H1 (cell line): Measurements from ENCODE around the gene C1orf185. TPM values are rescaled to one million over a fixed set of nuclear protein-coding genes. Genes with fewer than 3 reads are reported as not detected.

Experiments
- CTCF ChIA-PET: fragments of 300-600 bp; sonication (Branson Sonifier 250); formaldehyde crosslinking; loops from one replicate; lab custom pipeline; 2021; ENCODE audit not compliant: partially characterized antibody; lab: Charles Lee
- POLR2A ChIA-PET: fragments of 300-600 bp; sonication (Branson Sonifier 250); formaldehyde crosslinking; loops from one replicate; lab custom pipeline; 2021; ENCODE audit warnings: inconsistent platforms; ENCODE audit not compliant: partially characterized antibody; lab: Charles Lee
- DNase-seq, 2 experiments: peaks; one replicate each; pipeline versions ENCODE4 v3.0.0 to v3.0.0-alpha.2; 2010 to 2022; ENCODE audit warnings: low spot score in 2 of 2, low read depth in 1 of 2, mixed read lengths in 1 of 2
- FAIRE-seq: peaks from 2 replicates; lab custom pipeline; 2011; peaks lifted over from hg19 to GRCh38; lab: Jason Lieb, UNC
- H2AFZ ChIP-seq: 2 replicates; pipeline ENCODE4 v1.8.1; 2012; ENCODE audit warnings: low read length, inconsistent platforms
- H2AK5ac ChIP-seq: 2 replicates; pipeline ENCODE4 v1.6.1; 2013; ENCODE audit warnings: low read depth, low read length
- H2BK120ac ChIP-seq: replicated peaks from 2 replicates; pipeline ENCODE3; 2013; ENCODE audit warnings: low read depth, low read length, inconsistent platforms
- H2BK12ac ChIP-seq: 2 replicates; pipeline ENCODE4 v1.6.1; 2013; ENCODE audit warnings: low read depth, low read length
- H2BK15ac ChIP-seq: 2 replicates; pipeline ENCODE4 v1.6.1; 2013; ENCODE audit warnings: low read length
- H2BK20ac ChIP-seq: 2 replicates; pipeline ENCODE4 v1.6.1; 2013; ENCODE audit warnings: low read length
- H2BK5ac ChIP-seq: 2 replicates; pipeline ENCODE4 v1.6.1; 2013; ENCODE audit warnings: low read depth, low read length
- H3K14ac ChIP-seq: 2 replicates; pipeline ENCODE4 v1.6.1; 2013; ENCODE audit warnings: inconsistent platforms; ENCODE audit not compliant: insufficient read length
- H3K18ac ChIP-seq: 2 replicates; pipeline ENCODE4 v1.6.1; 2013; ENCODE audit warnings: low read length; ENCODE audit errors: extremely low read depth
- H3K23ac ChIP-seq: 2 replicates; pipeline ENCODE4 v1.6.1; 2013; ENCODE audit warnings: inconsistent platforms; ENCODE audit not compliant: insufficient read length
- H3K23me2 ChIP-seq: 2 replicates; pipeline ENCODE4 v1.6.1; 2013; ENCODE audit warnings: low read depth, low read length
- H3K27ac ChIP-seq: 2 replicates; pipeline ENCODE4 v1.6.1; 2011; ENCODE audit warnings: low read depth, low read length, inconsistent platforms
- H3K27me3 ChIP-seq, 4 experiments: replicated peaks in 1 of 4; 1 replicate in 1 of 4; 2 replicates in 3 of 4; pipeline versions ENCODE4 v1.6.1 to v1.8.1; 2011 to 2013; ENCODE audit warnings: low read length in 3 of 4, mild to moderate bottlenecking in 3 of 4, inconsistent platforms in 2 of 4, mixed read lengths in 2 of 4, moderate library complexity in 1 of 4; ENCODE audit not compliant: control insufficient read depth in 3 of 4, insufficient read depth in 3 of 4; ENCODE audit errors: extremely low read depth in 1 of 4
- H3K36me3 ChIP-seq, 4 experiments: 2 replicates each; pipeline versions ENCODE4 v1.6.1 to v1.8.1; 2011 to 2013; ENCODE audit warnings: mild to moderate bottlenecking in 4 of 4, low read length in 3 of 4, moderate library complexity in 2 of 4, control low read depth in 1 of 4, inconsistent platforms in 1 of 4; ENCODE audit not compliant: insufficient read depth in 4 of 4, control insufficient read depth in 2 of 4
- H3K4ac ChIP-seq: replicated peaks from 2 replicates; pipeline ENCODE3; 2013; ENCODE audit warnings: low read length, low read depth, mixed read lengths, inconsistent platforms; ENCODE audit not compliant: insufficient read length
- H3K4me1 ChIP-seq, 4 experiments: replicated peaks in 1 of 4; 1 replicate in 1 of 4; 2 replicates in 3 of 4; pipeline versions ENCODE4 v1.6.1 to v1.8.1; 2011 to 2013; ENCODE audit warnings: low read length in 3 of 4, inconsistent platforms in 2 of 4, mixed read lengths in 1 of 4; ENCODE audit not compliant: insufficient read depth in 4 of 4, control insufficient read depth in 3 of 4
- H3K4me2 ChIP-seq, 2 experiments: 2 replicates each; pipeline versions ENCODE4 v1.6.1 to v1.8.1; 2011 to 2013; ENCODE audit warnings: low read depth in 2 of 2, low read length in 2 of 2, control low read depth in 1 of 2, inconsistent platforms in 1 of 2, mild to moderate bottlenecking in 1 of 2; ENCODE audit not compliant: insufficient read depth in 1 of 2
- H3K4me3 ChIP-seq, 4 experiments: fragments of 200-600, 300-600 bp in 1 of 4; sonication (generic), shearing (Covaris generic), sonication (Bioruptor Twin) in 1 of 4; 2 replicates each; pipeline versions ENCODE4 v1.5.1 to v1.8.1; 2011 to 2016; ENCODE audit warnings: low read length in 4 of 4, low read depth in 3 of 4, control low read depth in 2 of 4, inconsistent platforms in 2 of 4, mild to moderate bottlenecking in 2 of 4, mixed read lengths in 1 of 4, moderate library complexity in 1 of 4; ENCODE audit not compliant: insufficient read depth in 2 of 4; ENCODE audit errors: extremely low read depth in 1 of 4
- H3K56ac ChIP-seq: replicated peaks from 2 replicates; pipeline ENCODE3; 2013; ENCODE audit warnings: low read depth, mild to moderate bottlenecking, mixed read lengths, low read length, inconsistent platforms; ENCODE audit not compliant: insufficient read length
- H3K79me1 ChIP-seq: 2 replicates; pipeline ENCODE4 v1.6.1; 2013; ENCODE audit warnings: low read depth, low read length, control low read depth
- H3K79me2 ChIP-seq, 2 experiments: 2 replicates each; pipeline versions ENCODE4 v1.6.1 to v1.8.1; 2012 to 2013; ENCODE audit warnings: low read length in 2 of 2, mild to moderate bottlenecking in 2 of 2, inconsistent platforms in 1 of 2; ENCODE audit not compliant: insufficient read depth in 2 of 2, control insufficient read depth in 1 of 2
- H3K9ac ChIP-seq, 4 experiments: replicated peaks in 1 of 4; 1 replicate in 1 of 4; 2 replicates in 3 of 4; pipeline versions ENCODE4 v1.6.1 to v1.8.1; 2011 to 2013; ENCODE audit warnings: low read depth in 3 of 4, low read length in 3 of 4, control low read depth in 2 of 4, mild to moderate bottlenecking in 2 of 4, moderate library complexity in 2 of 4, inconsistent platforms in 1 of 4; ENCODE audit errors: extremely low read depth in 1 of 4
- H3K9me3 ChIP-seq, 2 experiments: 2 replicates each; pipeline versions ENCODE4 v1.6.1 to v1.8.1; 2012 to 2013; ENCODE audit warnings: mild to moderate bottlenecking in 2 of 2, moderate library complexity in 2 of 2, control low read depth in 1 of 2, inconsistent platforms in 1 of 2, low read depth in 1 of 2, low read length in 1 of 2, mixed read lengths in 1 of 2; ENCODE audit not compliant: insufficient read depth in 2 of 2
- H4K20me1 ChIP-seq, 2 experiments: replicated peaks in 1 of 2; 2 replicates each; pipeline versions ENCODE3 to v1.8.1; 2011 to 2013; ENCODE audit warnings: inconsistent platforms in 2 of 2, low read length in 2 of 2, mild to moderate bottlenecking in 1 of 2; ENCODE audit not compliant: insufficient read depth in 2 of 2, control insufficient read depth in 1 of 2
- H4K5ac ChIP-seq: 2 replicates; pipeline ENCODE4 v1.6.1; 2013; ENCODE audit warnings: low read length, low read depth, mixed read lengths, inconsistent platforms; ENCODE audit not compliant: insufficient read length
- H4K8ac ChIP-seq: 2 replicates; pipeline ENCODE4 v1.8.0; 2013; ENCODE audit warnings: mild to moderate bottlenecking, moderate library complexity, low read length, inconsistent platforms; ENCODE audit not compliant: insufficient read depth; ENCODE audit errors: extremely low read depth
- H4K91ac ChIP-seq: replicated peaks from 2 replicates; pipeline ENCODE3; 2013; ENCODE audit warnings: low read length, mixed read lengths, inconsistent platforms; ENCODE audit not compliant: insufficient read length
- BRCA1 ChIP-seq: IDR thresholded peaks from 2 replicates; pipeline ENCODE4 v1.6.1; 2012; ENCODE audit warnings: low read depth, low read length, improper control_type of control experiment
- CTCF ChIP-seq, 3 experiments: IDR thresholded peaks; 1 replicate in 2 of 3; 2 replicates in 1 of 3; pipeline versions ENCODE4 v1.5.1 to v1.6.1; 2011; ENCODE audit warnings: low read length in 3 of 3, mild to moderate bottlenecking in 3 of 3, inconsistent platforms in 2 of 3, low read depth in 1 of 3, moderate library complexity in 1 of 3; ENCODE audit not compliant: insufficient read depth in 1 of 3; ENCODE audit errors: control extremely low read depth in 1 of 3
- RAD21 ChIP-seq, 2 experiments: IDR thresholded peaks in 1 of 2; conservative IDR thresholded peaks in 1 of 2; 2 replicates each; pipeline ENCODE4 v1.6.1; 2011; ENCODE audit warnings: low read depth in 2 of 2, low read length in 2 of 2, improper control_type of control experiment in 1 of 2, inconsistent platforms in 1 of 2, mild to moderate bottlenecking in 1 of 2, moderate library complexity in 1 of 2
- WGBS, 2 experiments: shearing (Covaris generic) in 1 of 2; methylation state at CpG; one replicate each; pipeline versions ENCODE4 v1.1.6 to v1.1.7; 2013 to 2015; ENCODE audit warnings: low lambda C conversion rate in 2 of 2, mixed read lengths in 2 of 2, inconsistent platforms in 1 of 2, low coverage in 1 of 2, missing lambda C conversion rate in 1 of 2; ENCODE audit not compliant: insufficient replicate concordance in 2 of 2, insufficient coverage in 1 of 2, insufficient read length in 1 of 2; ENCODE audit errors: extremely low coverage in 1 of 2, missing lambda C conversion rate in 1 of 2; 5-methylcytosine and 5-hydroxymethylcytosine counted together
- polyA plus RNA-seq, 7 experiments: library from polyadenylated mRNA; depleted of rRNA in 3 of 7; stranded (reverse) in 5 of 7; unstranded in 2 of 7; fragments of >200 nt in 5 of 7; fragments of 200-250 nt in 2 of 7; gene quantifications; 1 replicate in 5 of 7; 2 replicates in 1 of 7; 4 replicates in 1 of 7; pipeline versions ENCODE4 v1.2.1 to v1.2.3, GENCODE V29; 2011 to 2013; ENCODE audit warnings: missing spikeins in 2 of 7, mixed read lengths in 2 of 7
- total RNA-seq: library from RNA; stranded (reverse); fragmentation: NEBNext Ultra II Directional; extraction: Animal tissue kit (Norgen Biotek cat#: 25700); gene quantifications from 2 replicates; pipeline ENCODE4 v1.2.1, GENCODE V29; 2021

C1orf185 gene
- total and polyA plus RNA-seq, 2 of the 8 experiments (the other 6 are each of a cell fraction or from before 2014, with no cell fraction given), result not detected

GRCh38 chr1:51086496-51087271, 15.3 kb upstream of the C1orf185 start:
- Histone ChIP-seq H2BK20ac (no peak overlapping the region), H3K79me1 (no peaks in the 10 kb centered on the region), H3K27ac (no peak overlapping the region), H2BK12ac (peak overlapping the region; percentile 60; the same call in 1 of the 2 replicates), H3K4me3 (no peak overlapping the region), H4K8ac (no peak overlapping the region; the same call in 1 of the 2 replicates), H3K23me2 (0 out of 2 replicates have a peak, but pooled peaks cover 2% of the 10 kb centered on the region), H3K36me3 (no peaks in the 10 kb centered on the region), H3K4me1 (no peaks in the 10 kb centered on the region), H4K5ac (no peak overlapping the region), H3K23ac (no peak overlapping the region), H4K20me1 (no peaks in the 10 kb centered on the region), H2BK15ac (no peak overlapping the region), H3K18ac (no peak overlapping the region), H3K56ac (no peak overlapping the region), H2AFZ (peak overlapping the region; percentile 82; the same call in 1 of the 2 replicates), H2BK120ac (no peak overlapping the region), H4K91ac (no peak overlapping the region), H3K4ac (no peak overlapping the region), H3K14ac (no peak overlapping the region), H2AK5ac (0 out of 2 replicates have a peak overlapping the region, but pooled peaks have one; percentile 6), H3K79me2 (no peaks in the 10 kb centered on the region), H3K9me3 (no peaks in the 10 kb centered on the region), H2BK5ac (no peak overlapping the region), H3K9ac (no peak overlapping the region), H3K27me3 (no peaks in the 10 kb centered on the region), H3K4me2 (no peak overlapping the region)
- FAIRE-seq, result no peak
- DNase-seq, result no peak
- POLR2A ChIA-PET, result no interaction called here
- CTCF ChIA-PET, result interaction anchor here (0.6 to 2.6 kb wide), 12 partner anchors 11 to 210 kb away, joined by 3 to 8 read pairs (median 5); no protein-coding TSS in a partner anchor
- peak in 1 of 2 experiments; percentile 38; a peak in 1 of 4 replicates for TF ChIP-seq RAD21 (IDR thresholded peaks at IDR 0.05 in 1 of 2, conservative IDR thresholded peaks at IDR 0.05 in 1 of 2; ENCODE audit: low read depth in 2 of 2, low read length in 2 of 2)
- TF ChIP-seq BRCA1, result no peak
- TF ChIP-seq CTCF (IDR thresholded peaks at IDR 0.05; ENCODE audit: control extremely low read depth in 1 of 3, insufficient read depth in 1 of 3, low read depth in 1 of 3, low read length in 3 of 3), result peak; percentile 17 to 56 (median 41); a peak in 3 of 4 replicates
- 79% methylated on average over 3 of the region's 3 CpGs; no CpG with 5 or more reads in 1 of the 2 experiments for WGBS, 2 experiments
